Osteoblast (primary cell): Measurements from ENCODE around the gene LRRC3C. TPM values are rescaled to one million over a fixed set of nuclear protein-coding genes. Genes with fewer than 3 reads are reported as not detected.
A peak's percentile ranks its signal among the peaks of the same experiment; 100 is the strongest.

Experiments
- DNase-seq: peaks from one replicate; pipeline ENCODE4 v3.0.0; 2011; ENCODE audit warnings: low spot score, mixed read lengths; ENCODE audit not compliant: insufficient read length; ENCODE audit errors: missing footprints
- H2AFZ ChIP-seq: 2 replicates; pipeline ENCODE4 v1.6.0; 2011; ENCODE audit warnings: mild to moderate bottlenecking, low read length
- H3K27ac ChIP-seq: 2 replicates; pipeline ENCODE4 v1.5.1; 2011; ENCODE audit warnings: mild to moderate bottlenecking, low read depth, low read length, moderate library complexity
- H3K27me3 ChIP-seq: 2 replicates; pipeline ENCODE4 v1.6.0; 2012; ENCODE audit warnings: mild to moderate bottlenecking, control low read depth, inconsistent platforms, low read length, moderate library complexity; ENCODE audit not compliant: insufficient read depth
- H3K36me3 ChIP-seq: 2 replicates; pipeline ENCODE4 v1.5.1; 2011; ENCODE audit warnings: mild to moderate bottlenecking, low read length, control low read depth, moderate library complexity; ENCODE audit not compliant: insufficient read depth
- H3K4me1 ChIP-seq: 2 replicates; pipeline ENCODE4 v1.5.1; 2011; ENCODE audit warnings: mild to moderate bottlenecking, low read length, control low read depth, moderate library complexity; ENCODE audit not compliant: insufficient read depth
- H3K4me2 ChIP-seq: 2 replicates; pipeline ENCODE4 v1.6.0; 2011; ENCODE audit warnings: mild to moderate bottlenecking, low read length; ENCODE audit not compliant: insufficient read depth
- H3K4me3 ChIP-seq: fragments of 200-600 bp; sonication (generic); 3 replicates; pipeline ENCODE4 v1.5.1; 2012; ENCODE audit warnings: mild to moderate bottlenecking, low read length, inconsistent platforms; ENCODE audit not compliant: insufficient read depth
- H3K79me2 ChIP-seq: 2 replicates; pipeline ENCODE4 v1.6.0; 2012; ENCODE audit warnings: mild to moderate bottlenecking, low read length, control low read depth, inconsistent platforms; ENCODE audit not compliant: insufficient read depth
- H3K9me3 ChIP-seq: 2 replicates; pipeline ENCODE4 v1.5.1; 2011; ENCODE audit warnings: low read depth, low read length, control low read depth
- H4K20me1 ChIP-seq: 2 replicates; pipeline ENCODE4 v1.6.0; 2012; ENCODE audit warnings: mild to moderate bottlenecking, low read length, control low read depth; ENCODE audit not compliant: insufficient read depth
- total RNA-seq: library from RNA; depleted of rRNA; stranded (reverse); fragments of >200 nt; gene quantifications from 2 replicates; pipeline ENCODE4 v1.2.3, GENCODE V29; 2012
- TF ChIP-seq, protein P1 (sequence below): IDR thresholded peaks from 2 replicates; pipeline ENCODE4 v1.5.1; 2011; ENCODE audit warnings: mild to moderate bottlenecking, low read depth, low read length, moderate library complexity; ENCODE audit errors: extremely low read depth

Gene LRRC3C
- total RNA-seq, 1 donor = not detected

DNA sequence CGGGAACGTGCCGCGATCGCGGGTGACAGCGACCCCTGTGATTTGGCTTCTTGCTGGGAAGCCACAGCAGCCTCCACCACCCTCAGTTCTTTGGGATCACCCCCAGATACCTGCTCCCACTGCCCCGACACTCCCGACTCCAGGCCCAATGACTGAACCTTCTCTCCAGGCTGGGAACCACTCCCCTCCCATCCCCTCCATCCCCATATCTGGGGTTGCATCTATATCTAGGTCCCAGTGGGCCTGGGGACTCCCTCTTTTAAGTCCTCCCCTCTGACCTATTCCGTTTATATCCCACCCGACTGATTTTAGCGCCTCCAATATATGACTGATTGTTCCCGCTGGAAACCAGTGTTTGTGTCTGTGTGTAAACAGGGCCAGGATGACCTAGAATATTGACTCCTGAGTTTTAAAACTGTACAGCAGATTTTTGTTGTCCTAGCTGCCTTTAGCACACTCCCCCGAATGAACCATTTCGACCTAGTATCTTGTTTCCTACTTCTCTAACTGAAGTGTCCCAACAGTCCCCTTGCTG is 53.7 kb downstream of the LRRC3C start:
- DNase-seq = no peak
- H3K27me3 ChIP-seq = no peaks in the 10 kb centered on the region

DNA sequence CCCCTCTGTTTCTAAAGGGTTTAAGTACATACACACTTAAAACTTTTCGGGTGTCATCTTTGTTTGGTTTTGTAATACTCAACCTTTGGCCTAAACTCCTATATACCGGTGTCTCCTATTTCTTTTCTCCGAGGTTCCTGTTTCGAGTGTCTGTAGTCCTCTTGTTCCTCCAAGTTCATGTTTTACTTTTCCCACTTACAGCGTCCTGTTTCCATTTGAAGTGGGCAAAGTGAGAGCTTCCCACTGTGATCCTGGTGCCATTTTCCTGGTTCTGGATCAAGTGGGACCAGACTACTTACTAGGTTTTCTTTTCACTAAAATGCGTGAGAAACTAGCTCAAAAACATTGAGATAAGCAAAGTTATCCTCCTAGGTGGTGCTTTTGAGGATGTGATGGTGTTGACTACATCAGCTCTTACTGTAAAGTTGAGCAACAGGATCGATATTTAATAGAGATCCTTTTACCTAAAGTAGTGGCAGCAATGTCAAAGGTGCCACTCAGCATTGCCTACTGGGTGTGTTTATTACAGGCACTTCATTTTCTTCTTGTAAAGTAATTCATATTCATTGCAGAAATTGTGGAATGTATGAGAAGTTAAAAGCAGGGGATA is 54.3 kb downstream of the LRRC3C start:
- Histone ChIP-seq H4K20me1 (peaks cover 25% of the 10 kb centered on the region), H3K4me1 (peaks cover 25% of the 10 kb centered on the region), H3K36me3 (peaks cover 28% of the 10 kb centered on the region), H3K4me3 (peak overlapping the region; percentile 96), H3K79me2 (peaks cover 46% of the 10 kb centered on the region), H3K27me3 (no peaks in the 10 kb centered on the region), H3K9me3 (no peaks in the 10 kb centered on the region), H3K27ac (peak overlapping the region; percentile 91), H2AFZ (no peak overlapping the region), H3K4me2 (peak overlapping the region; percentile 99)
- no peak for DNase-seq
- TF ChIP-seq, protein P1, sequence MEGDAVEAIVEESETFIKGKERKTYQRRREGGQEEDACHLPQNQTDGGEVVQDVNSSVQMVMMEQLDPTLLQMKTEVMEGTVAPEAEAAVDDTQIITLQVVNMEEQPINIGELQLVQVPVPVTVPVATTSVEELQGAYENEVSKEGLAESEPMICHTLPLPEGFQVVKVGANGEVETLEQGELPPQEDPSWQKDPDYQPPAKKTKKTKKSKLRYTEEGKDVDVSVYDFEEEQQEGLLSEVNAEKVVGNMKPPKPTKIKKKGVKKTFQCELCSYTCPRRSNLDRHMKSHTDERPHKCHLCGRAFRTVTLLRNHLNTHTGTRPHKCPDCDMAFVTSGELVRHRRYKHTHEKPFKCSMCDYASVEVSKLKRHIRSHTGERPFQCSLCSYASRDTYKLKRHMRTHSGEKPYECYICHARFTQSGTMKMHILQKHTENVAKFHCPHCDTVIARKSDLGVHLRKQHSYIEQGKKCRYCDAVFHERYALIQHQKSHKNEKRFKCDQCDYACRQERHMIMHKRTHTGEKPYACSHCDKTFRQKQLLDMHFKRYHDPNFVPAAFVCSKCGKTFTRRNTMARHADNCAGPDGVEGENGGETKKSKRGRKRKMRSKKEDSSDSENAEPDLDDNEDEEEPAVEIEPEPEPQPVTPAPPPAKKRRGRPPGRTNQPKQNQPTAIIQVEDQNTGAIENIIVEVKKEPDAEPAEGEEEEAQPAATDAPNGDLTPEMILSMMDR = no peak

More for the DNA sequence above, 53.7 kb downstream of the LRRC3C start:
- Histone ChIP-seq H3K9me3 (no peaks in the 10 kb centered on the region), H4K20me1 (peaks cover 25% of the 10 kb centered on the region), H3K79me2 (peaks cover 46% of the 10 kb centered on the region), H3K27ac (peak overlapping the region; percentile 91), H2AFZ (peak overlapping the region; percentile 51), H3K4me2 (peak overlapping the region; percentile 99), H3K36me3 (peaks cover 22% of the 10 kb centered on the region), H3K4me1 (peaks cover 25% of the 10 kb centered on the region), H3K4me3 (peak overlapping the region; percentile 96)
- TF ChIP-seq, protein P1 = no peak

DNA sequence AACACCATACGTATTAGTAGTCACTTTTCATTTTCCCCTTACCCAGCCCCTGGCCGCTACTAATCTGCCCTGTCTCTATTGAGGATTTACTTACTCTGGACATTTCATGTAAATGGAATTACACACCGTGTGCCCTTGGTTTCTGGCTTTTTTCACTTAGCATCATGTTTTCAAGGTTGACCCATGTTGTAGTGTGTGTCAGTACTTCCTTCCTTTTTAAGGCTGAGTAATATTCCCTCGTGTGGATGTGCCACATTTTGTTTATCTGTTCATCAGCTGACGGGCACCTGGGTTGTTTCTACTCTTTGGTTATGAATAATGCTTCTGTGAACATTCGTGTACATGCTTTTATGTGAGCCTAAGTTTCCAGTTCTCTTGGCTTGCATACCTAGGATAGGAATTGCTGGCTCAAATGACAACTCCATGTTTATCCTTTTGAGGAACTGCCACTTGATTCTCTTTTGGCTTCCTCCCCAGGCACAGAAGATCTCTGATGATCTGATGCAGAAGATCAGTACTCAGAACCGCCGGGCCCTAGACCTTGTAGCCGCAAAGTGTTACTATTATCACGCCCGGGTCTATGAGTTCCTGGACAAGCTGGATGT is 60.8 kb downstream of the LRRC3C start:
- no peaks in the 10 kb centered on the region for H3K27me3 ChIP-seq
- no peak overlapping the region for H3K4me3 ChIP-seq
- peaks cover 90% of the 10 kb centered on the region for H3K36me3 ChIP-seq
- TF ChIP-seq, protein P1 = no peak
- H3K9me3 ChIP-seq = no peaks in the 10 kb centered on the region
- DNase-seq = no peak
- peaks cover 19% of the 10 kb centered on the region for H3K79me2 ChIP-seq
- no peak overlapping the region for H2AFZ ChIP-seq
- no peak overlapping the region for H3K4me2 ChIP-seq
- peaks cover 12% of the 10 kb centered on the region for H4K20me1 ChIP-seq
- no peaks in the 10 kb centered on the region for H3K4me1 ChIP-seq
- H3K27ac ChIP-seq = no peak overlapping the region

DNA sequence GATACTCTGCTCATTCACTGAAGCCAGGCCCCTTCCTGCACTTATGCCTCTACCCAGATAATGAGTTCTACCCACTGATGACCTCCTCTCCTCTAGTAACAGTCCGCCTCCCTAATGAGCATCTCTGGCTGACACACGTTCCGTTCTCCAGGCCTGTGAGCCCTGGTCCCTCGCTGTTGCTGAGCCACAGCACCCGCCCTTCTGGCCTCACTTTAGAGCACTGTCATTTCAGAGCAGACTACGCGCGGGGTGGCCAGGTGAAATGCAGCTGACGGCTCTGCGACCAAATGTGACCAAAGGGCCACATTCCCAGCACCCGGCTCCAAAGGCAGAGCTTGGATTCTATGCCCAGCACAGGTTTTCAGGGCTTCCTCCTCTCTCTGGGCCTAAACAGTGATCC is 66.9 kb downstream of the LRRC3C start:
- H3K4me3 ChIP-seq = no peak overlapping the region
- H3K4me1 ChIP-seq = no peaks in the 10 kb centered on the region
- peaks cover 9% of the 10 kb centered on the region for H4K20me1 ChIP-seq
- TF ChIP-seq, protein P1 = no peak
- no peaks in the 10 kb centered on the region for H3K9me3 ChIP-seq
- no peaks in the 10 kb centered on the region for H3K79me2 ChIP-seq
- H3K36me3 ChIP-seq = peaks cover 78% of the 10 kb centered on the region
- no peak overlapping the region for H3K27ac ChIP-seq
- H2AFZ ChIP-seq = no peak overlapping the region
- DNase-seq = no peak
- H3K4me2 ChIP-seq = no peak overlapping the region
- no peaks in the 10 kb centered on the region for H3K27me3 ChIP-seq

Other genes with a start within 250 kb of the LRRC3C start
- 10.3 and 10.9 TPM in 2 replicates for gene PGAP3, start 239.7 kb upstream of the LRRC3C start, total RNA-seq
- 40.4 and 44.2 TPM in 2 replicates for gene ERBB2, start 227.7 kb upstream of the LRRC3C start, total RNA-seq
- gene MIEN1, start 197.2 kb upstream of the LRRC3C start, total RNA-seq = 14.8 and 16.5 TPM in 2 replicates
- under 0.01 and 0.29 TPM in 2 replicates for gene GRB7, start 189.8 kb upstream of the LRRC3C start, total RNA-seq
- gene IKZF3, start 63.4 kb upstream of the LRRC3C start, total RNA-seq = not detected in 2 replicates
- gene ZPBP2, start 59.5 kb upstream of the LRRC3C start, total RNA-seq = not detected in 2 replicates
- 5.3 and 5.8 TPM in 2 replicates for gene GSDMB, start 9.1 kb upstream of the LRRC3C start, total RNA-seq
- 39.8 and 46.6 TPM in 2 replicates for gene ORMDL3, start 131 bp upstream of the LRRC3C start, total RNA-seq
- gene GSDMA, start 35.3 kb downstream of the LRRC3C start, total RNA-seq = under 0.01 TPM in 1 of 2 replicates, not detected in the other
- gene PSMD3, start 53.1 kb downstream of the LRRC3C start, total RNA-seq = 94.8 and 99.3 TPM in 2 replicates
- not detected in 2 replicates for gene CSF3, start 87.7 kb downstream of the LRRC3C start, total RNA-seq
- 33.6 and 36.6 TPM in 2 replicates for gene MED24, start 126.7 kb downstream of the LRRC3C start, total RNA-seq
- 30.6 and 33.3 TPM in 2 replicates for gene THRA, start 135.2 kb downstream of the LRRC3C start, total RNA-seq
- gene NR1D1, start 172.9 kb downstream of the LRRC3C start, total RNA-seq = 5.1 and 7.1 TPM in 2 replicates
- 53.3 and 60.1 TPM in 2 replicates for gene MSL1, start 194.2 kb downstream of the LRRC3C start, total RNA-seq
- 40.7 and 45.2 TPM in 2 replicates for gene CASC3, start 212.8 kb downstream of the LRRC3C start, total RNA-seq
- 1.4 and 2.1 TPM in 2 replicates for gene RAPGEFL1, start 249.7 kb downstream of the LRRC3C start, total RNA-seq